Measurements from ENCODE around the gene TRIM13. TPM values are rescaled to one million over a fixed set of nuclear protein-coding genes. Genes with fewer than 3 reads are reported as not detected.
"Not testable (repeated sequence)": the region's sequence is repeated elsewhere in the genome, so short reads cannot be mapped to it uniquely, and the experiment has no call there.

TRIM13 gene, protein sequence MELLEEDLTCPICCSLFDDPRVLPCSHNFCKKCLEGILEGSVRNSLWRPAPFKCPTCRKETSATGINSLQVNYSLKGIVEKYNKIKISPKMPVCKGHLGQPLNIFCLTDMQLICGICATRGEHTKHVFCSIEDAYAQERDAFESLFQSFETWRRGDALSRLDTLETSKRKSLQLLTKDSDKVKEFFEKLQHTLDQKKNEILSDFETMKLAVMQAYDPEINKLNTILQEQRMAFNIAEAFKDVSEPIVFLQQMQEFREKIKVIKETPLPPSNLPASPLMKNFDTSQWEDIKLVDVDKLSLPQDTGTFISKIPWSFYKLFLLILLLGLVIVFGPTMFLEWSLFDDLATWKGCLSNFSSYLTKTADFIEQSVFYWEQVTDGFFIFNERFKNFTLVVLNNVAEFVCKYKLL
- polyA plus RNA-seq (2011; rRNA removed): 25.4 and 33.3 TPM in 2 replicates
- 15.4 and 24.4 TPM in 2 replicates for polyA minus RNA-seq (2011; rRNA and poly(A)+ RNA removed)

DNA sequence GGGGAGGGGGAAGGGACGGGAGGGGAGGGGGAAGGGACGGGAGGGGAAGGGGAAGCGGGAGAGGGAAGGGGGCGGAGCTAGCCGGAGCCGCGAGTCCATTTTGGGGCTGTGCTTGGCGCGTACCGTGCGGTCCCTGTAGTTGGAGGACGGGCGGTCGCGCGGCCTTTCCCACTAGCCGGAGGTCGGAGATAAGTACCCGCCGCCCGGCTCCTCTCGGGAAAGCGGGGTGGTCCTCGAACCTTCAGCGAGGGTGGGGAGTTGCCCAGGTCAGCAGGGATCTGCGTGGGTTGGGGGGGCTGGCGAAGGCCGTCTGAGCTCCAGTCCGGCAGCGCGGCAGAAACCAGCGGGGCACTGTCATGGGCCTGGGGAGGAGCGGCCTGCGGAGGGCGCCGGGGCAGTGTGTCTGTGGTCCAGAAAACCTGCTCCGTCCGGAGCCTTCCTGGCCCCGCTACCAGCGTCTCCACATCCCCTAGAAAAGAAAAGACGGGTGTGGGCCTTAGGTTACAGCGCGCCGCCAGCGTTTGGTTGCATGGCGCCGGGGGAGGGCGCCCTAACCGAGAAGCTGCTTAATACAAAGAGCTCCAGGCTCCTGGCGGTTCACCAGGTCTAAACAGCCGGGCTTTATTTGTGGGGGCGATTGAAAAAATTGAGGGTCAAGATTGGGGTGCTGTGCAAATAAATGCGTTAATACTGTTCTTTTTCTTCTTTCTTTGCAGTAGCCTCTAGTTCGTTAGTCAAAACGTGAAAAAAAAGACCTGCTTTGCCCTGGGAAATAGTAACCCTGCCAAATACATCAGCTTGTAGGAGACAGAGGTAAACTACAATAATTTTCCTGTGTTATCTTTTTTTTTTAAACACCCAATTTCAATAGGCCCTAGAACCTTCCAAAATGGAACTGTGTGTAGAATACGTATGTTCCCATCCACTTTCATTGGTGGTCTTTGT, at the start of gene TRIM13:
TRIM13 (plus strand) TSS at position 92 of the 945 bp plus-strand sequence. CDS start 14,899 bp downstream, outside the sequence.
- ChIA-PET CTCF (interaction anchor here (0.6 to 3.3 kb wide), 41 partner anchors 9 to 1072 kb away, joined by 3 to 36 read pairs (median 5); partner anchors contain the start of gene SPRYD7), POLR2A (interaction anchor here (0.6 to 2.4 kb wide), 14 partner anchors 17 to 546 kb away, joined by 3 to 24 read pairs (median 5); partner anchors contain the start of gene SPRYD7)
- peak; percentile 65 for DNase-seq (ENCODE audit: low read depth, low spot score)
- no peaks in the 10 kb centered on the region for H3K27me3 ChIP-seq (ENCODE audit: control insufficient read depth, insufficient read depth, low read length)
- H3K4me3 ChIP-seq (ENCODE audit: low read depth, low read length): peak within 1 kb of the TSS; percentile 83
- no peaks in the 10 kb centered on the region for H3K9me3 ChIP-seq (ENCODE audit: control insufficient read depth, insufficient read depth, low read length)
- H3K27ac ChIP-seq (ENCODE audit: low read depth, low read length): peak within 1 kb of the TSS; percentile 96
- TF ChIP-seq, protein P1, sequence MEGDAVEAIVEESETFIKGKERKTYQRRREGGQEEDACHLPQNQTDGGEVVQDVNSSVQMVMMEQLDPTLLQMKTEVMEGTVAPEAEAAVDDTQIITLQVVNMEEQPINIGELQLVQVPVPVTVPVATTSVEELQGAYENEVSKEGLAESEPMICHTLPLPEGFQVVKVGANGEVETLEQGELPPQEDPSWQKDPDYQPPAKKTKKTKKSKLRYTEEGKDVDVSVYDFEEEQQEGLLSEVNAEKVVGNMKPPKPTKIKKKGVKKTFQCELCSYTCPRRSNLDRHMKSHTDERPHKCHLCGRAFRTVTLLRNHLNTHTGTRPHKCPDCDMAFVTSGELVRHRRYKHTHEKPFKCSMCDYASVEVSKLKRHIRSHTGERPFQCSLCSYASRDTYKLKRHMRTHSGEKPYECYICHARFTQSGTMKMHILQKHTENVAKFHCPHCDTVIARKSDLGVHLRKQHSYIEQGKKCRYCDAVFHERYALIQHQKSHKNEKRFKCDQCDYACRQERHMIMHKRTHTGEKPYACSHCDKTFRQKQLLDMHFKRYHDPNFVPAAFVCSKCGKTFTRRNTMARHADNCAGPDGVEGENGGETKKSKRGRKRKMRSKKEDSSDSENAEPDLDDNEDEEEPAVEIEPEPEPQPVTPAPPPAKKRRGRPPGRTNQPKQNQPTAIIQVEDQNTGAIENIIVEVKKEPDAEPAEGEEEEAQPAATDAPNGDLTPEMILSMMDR (IDR thresholded peaks at IDR 0.05; ENCODE audit: low read depth, low read length): peak; percentile 87

DNA sequence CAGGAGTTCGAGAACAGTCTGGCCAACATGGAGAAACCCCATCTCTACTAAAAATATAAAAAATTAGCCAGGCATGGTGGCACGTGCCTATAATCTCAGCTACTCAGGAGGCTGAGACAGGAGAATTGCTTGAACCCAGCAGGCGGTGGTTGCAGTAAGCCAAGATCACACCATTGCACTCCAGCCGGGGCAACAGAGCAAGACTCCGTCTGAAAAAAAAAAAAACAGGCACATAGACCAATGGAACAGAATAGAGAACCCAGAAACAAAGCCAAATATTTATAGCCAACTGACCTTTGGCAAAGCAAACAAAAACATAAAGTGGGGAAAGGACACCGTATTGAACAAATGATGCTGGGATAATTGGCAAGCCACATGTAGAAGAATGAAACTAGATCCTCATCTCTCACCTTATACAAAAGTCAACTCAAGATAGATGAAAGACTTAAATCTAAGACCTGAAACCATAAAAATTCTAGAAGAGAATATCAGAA, 48.0 kb upstream of the TRIM13 start:
- H3K9me3 ChIP-seq (ENCODE audit: control insufficient read depth, insufficient read depth, low read length); POLR2A ChIA-PET; H3K4me3 ChIP-seq (ENCODE audit: low read depth, low read length); DNase-seq (ENCODE audit: low read depth, low spot score); H3K27ac ChIP-seq (ENCODE audit: low read depth, low read length); H3K27me3 ChIP-seq (ENCODE audit: control insufficient read depth, insufficient read depth, low read length): not testable (repeated sequence)
- CTCF ChIA-PET: interaction anchor here (1.8 kb wide), 1 partner anchor 12 kb away, joined by 11 read pairs; the partner anchor contains the start of gene SPRYD7

DNA sequence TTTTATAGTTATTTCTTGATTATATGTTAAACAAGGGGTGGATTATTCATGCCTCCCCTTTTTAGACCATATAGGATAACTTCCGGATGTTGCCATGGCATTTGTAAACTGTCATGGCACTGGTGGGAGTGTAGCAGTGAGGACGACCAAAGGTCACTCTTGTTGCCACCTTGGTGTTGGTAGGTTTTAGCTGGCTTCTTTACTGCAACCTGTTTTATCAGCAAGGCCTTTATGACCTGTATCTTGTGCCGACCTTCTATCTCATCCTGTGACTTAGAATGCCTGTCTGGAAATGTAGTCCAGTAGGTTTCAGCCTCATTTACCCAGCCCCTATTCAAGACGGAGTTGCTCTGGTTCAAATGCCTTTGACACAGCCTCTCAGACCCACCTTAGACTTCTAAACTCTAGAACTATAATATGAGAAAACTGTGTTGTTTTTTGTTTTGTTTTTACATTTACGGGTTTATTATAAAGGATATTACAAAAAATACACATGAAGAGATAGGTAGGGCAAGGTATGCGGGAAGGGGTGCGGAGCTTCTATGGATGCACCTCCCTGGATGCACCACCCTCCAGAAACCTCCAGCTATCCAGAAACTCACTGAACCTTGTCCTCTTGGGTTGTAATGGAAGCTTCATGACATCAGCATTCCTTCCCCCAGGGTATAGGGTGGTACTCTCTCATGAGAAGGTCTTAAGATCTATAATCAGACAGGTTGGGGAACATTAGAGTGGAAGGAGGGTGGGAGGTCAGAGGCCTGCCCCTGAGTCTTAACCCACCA, 44.9 kb upstream of the TRIM13 start:
- H3K27me3 ChIP-seq (ENCODE audit: control insufficient read depth, insufficient read depth, low read length): no peaks in the 10 kb centered on the region
- ChIA-PET CTCF (no interaction called here), POLR2A (no interaction called here)
- H3K27ac ChIP-seq (ENCODE audit: low read depth, low read length): no peak overlapping the region
- no peaks in the 10 kb centered on the region for H3K9me3 ChIP-seq (ENCODE audit: control insufficient read depth, insufficient read depth, low read length)
- no peak overlapping the region for H3K4me3 ChIP-seq (ENCODE audit: low read depth, low read length)
- DNase-seq (ENCODE audit: low read depth, low spot score): no peak
- TF ChIP-seq, protein P1 (IDR thresholded peaks at IDR 0.05; ENCODE audit: low read depth, low read length): no peak

DNA sequence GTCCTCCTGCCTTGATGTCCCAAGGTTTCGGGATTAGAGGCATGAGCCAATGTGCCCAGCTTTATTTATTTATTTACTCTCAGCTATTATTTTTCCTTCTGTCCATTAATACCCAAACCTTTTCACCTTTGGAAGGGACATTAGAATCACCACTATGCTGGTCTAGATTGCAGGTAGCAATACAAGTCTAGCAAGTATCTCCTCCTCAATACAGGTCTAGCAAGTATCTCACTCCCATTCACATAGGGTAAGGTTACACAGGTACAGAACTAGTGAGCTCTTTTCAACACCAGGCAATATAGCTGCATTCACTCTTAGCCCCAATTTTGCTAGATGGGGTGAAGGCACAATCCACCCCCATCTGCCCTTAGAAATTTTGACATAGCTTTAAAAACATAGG, 43.3 kb upstream of the TRIM13 start:
- H3K27ac ChIP-seq (ENCODE audit: low read depth, low read length): no peak overlapping the region
- CTCF ChIA-PET: interaction anchor here (0.7 kb wide), 1 partner anchor 17 kb away, joined by 3 read pairs; the partner anchor contains the start of gene SPRYD7
- H3K4me3 ChIP-seq (ENCODE audit: low read depth, low read length): no peak overlapping the region
- no peaks in the 10 kb centered on the region for H3K27me3 ChIP-seq (ENCODE audit: control insufficient read depth, insufficient read depth, low read length)
- H3K9me3 ChIP-seq (ENCODE audit: control insufficient read depth, insufficient read depth, low read length): no peaks in the 10 kb centered on the region
- POLR2A ChIA-PET: no interaction called here
- TF ChIP-seq, protein P1 (IDR thresholded peaks at IDR 0.05; ENCODE audit: low read depth, low read length): no peak
- no peak for DNase-seq (ENCODE audit: low read depth, low spot score)

All from AG04450 (cell line).